Activated naive CD8-positive, alpha-beta T cell treated with anti-CD3 and anti-CD28 coated beads, Interleukin-2, amount 10 ng/mL, durations not matched to agents 7 days and 5 days (primary cell): ENCODE measurements around the gene E2F3. TPM values are rescaled to one million over a fixed set of nuclear protein-coding genes. Genes with fewer than 3 reads are reported as not detected.

ENCODE experiments used
- ATAC-seq: fragments of 150-1000 bp; cut with Tn5 transposase; one replicate; pipeline ENCODE4 v1.10.0; 2021; ENCODE audit warnings: low read depth, moderate library complexity
- POLR2A ChIA-PET: fragments of 350-600 bp; sonication (Branson Sonifier 250); formaldehyde crosslinking; loops from one replicate; lab custom pipeline; 2021; ENCODE audit warnings: antibody characterized with exemption; lab: Charles Lee
- DNase-seq: peaks from one replicate; pipeline ENCODE4 v3.0.0; 2021
- H3K27ac Mint-ChIP-seq: one replicate; pipeline ENCODE4 v1.8.0; 2022; ENCODE audit warnings: mild to moderate bottlenecking, mixed read lengths
- H3K27me3 Mint-ChIP-seq: one replicate; pipeline ENCODE4 v1.8.0; 2022; ENCODE audit warnings: mild to moderate bottlenecking, moderate library complexity, mixed read lengths
- H3K36me3 Mint-ChIP-seq: one replicate; pipeline ENCODE4 v1.8.0; 2021; ENCODE audit warnings: mild to moderate bottlenecking, mixed read lengths
- H3K4me1 Mint-ChIP-seq: one replicate; pipeline ENCODE4 v1.8.0; 2021; ENCODE audit warnings: mixed read lengths
- H3K4me3 Mint-ChIP-seq: one replicate; pipeline ENCODE4 v1.8.0; 2022; ENCODE audit warnings: mild to moderate bottlenecking, moderate library complexity, mixed read lengths
- H3K9me3 Mint-ChIP-seq: one replicate; pipeline ENCODE4 v1.8.0; 2021; ENCODE audit warnings: mixed read lengths
- total RNA-seq, 2 experiments: library from RNA; stranded (reverse); gene quantifications; one replicate each; pipeline ENCODE4 v1.2.3, GENCODE V29; 2021

The E2F3 gene
- total RNA-seq, 2 experiments from 2014 or later: 26.8 to 28.0 TPM

GRCh38 chr6:20426177-20427082 lies 24.8 kb downstream of the E2F3 start:
- POLR2A ChIA-PET: no interaction called here
- DNase-seq (no peak), ATAC-seq (no peak)
- Mint-ChIP-seq H3K4me3 (no peak overlapping the region), H3K9me3 (peaks cover 2% of the 10 kb centered on the region), H3K27ac (no peak overlapping the region), H3K4me1 (peaks cover 19% of the 10 kb centered on the region), H3K36me3 (peaks cover 56% of the 10 kb centered on the region), H3K27me3 (no peaks in the 10 kb centered on the region)

GRCh38 chr6:20427856-20428255 lies 26.2 kb downstream of the E2F3 start:
- H3K4me1 Mint-ChIP-seq: peaks cover 17% of the 10 kb centered on the region
- no peak overlapping the region for H3K27ac Mint-ChIP-seq
- DNase-seq (no peak), ATAC-seq (no peak)
- H3K9me3 Mint-ChIP-seq: peaks cover 1% of the 10 kb centered on the region
- POLR2A ChIA-PET: no interaction called here
- H3K27me3 Mint-ChIP-seq: no peaks in the 10 kb centered on the region
- no peak overlapping the region for H3K4me3 Mint-ChIP-seq
- H3K36me3 Mint-ChIP-seq: peaks cover 55% of the 10 kb centered on the region

- Mint-ChIP-seq H3K4me3 (no peak overlapping the region), H3K36me3 (peaks cover 67% of the 10 kb centered on the region), H3K4me1 (peaks cover 2% of the 10 kb centered on the region), H3K27me3 (no peaks in the 10 kb centered on the region), H3K27ac (no peak overlapping the region), H3K9me3 (peaks cover 9% of the 10 kb centered on the region)
- ATAC-seq: no peak
- POLR2A ChIA-PET: no interaction called here
- DNase-seq: no peak
Observed at GRCh38 chr6:20432692-20433091, 31.0 kb downstream of the E2F3 start.

GRCh38 chr6:20433321-20433720 lies 31.6 kb downstream of the E2F3 start:
- peaks cover 67% of the 10 kb centered on the region for H3K36me3 Mint-ChIP-seq
- H3K9me3 Mint-ChIP-seq: peaks cover 9% of the 10 kb centered on the region
- no peaks in the 10 kb centered on the region for H3K27me3 Mint-ChIP-seq
- no peak overlapping the region for H3K4me3 Mint-ChIP-seq
- no peak overlapping the region for H3K27ac Mint-ChIP-seq
- no peaks in the 10 kb centered on the region for H3K4me1 Mint-ChIP-seq
- ATAC-seq: no peak
- no peak for DNase-seq
- POLR2A ChIA-PET: no interaction called here

GRCh38 chr6:20433929-20434328 lies 32.2 kb downstream of the E2F3 start:
- peaks cover 65% of the 10 kb centered on the region for H3K36me3 Mint-ChIP-seq
- H3K27me3 Mint-ChIP-seq: no peaks in the 10 kb centered on the region
- no peak for DNase-seq
- ATAC-seq: no peak
- H3K27ac Mint-ChIP-seq: no peak overlapping the region
- no peak overlapping the region for H3K4me3 Mint-ChIP-seq
- peaks cover 9% of the 10 kb centered on the region for H3K9me3 Mint-ChIP-seq
- POLR2A ChIA-PET: no interaction called here
- no peaks in the 10 kb centered on the region for H3K4me1 Mint-ChIP-seq

- Mint-ChIP-seq H3K36me3 (peaks cover 67% of the 10 kb centered on the region), H3K4me1 (no peaks in the 10 kb centered on the region), H3K27ac (no peak overlapping the region), H3K27me3 (no peaks in the 10 kb centered on the region), H3K9me3 (peaks cover 10% of the 10 kb centered on the region), H3K4me3 (no peak overlapping the region)
- ATAC-seq: no peak
- DNase-seq: no peak
- POLR2A ChIA-PET: no interaction called here
Observed at GRCh38 chr6:20434766-20435165, 33.1 kb downstream of the E2F3 start.

- Mint-ChIP-seq H3K36me3 (peaks cover 69% of the 10 kb centered on the region), H3K9me3 (peaks cover 19% of the 10 kb centered on the region), H3K27ac (no peak overlapping the region), H3K27me3 (no peaks in the 10 kb centered on the region), H3K4me3 (no peak overlapping the region), H3K4me1 (peaks cover 6% of the 10 kb centered on the region)
- POLR2A ChIA-PET: no interaction called here
- no peak for DNase-seq
- ATAC-seq: no peak
Observed at GRCh38 chr6:20436719-20437118, 35.0 kb downstream of the E2F3 start.

GRCh38 chr6:20437639-20438038 lies 36.0 kb downstream of the E2F3 start:
- Mint-ChIP-seq H3K36me3 (peaks cover 67% of the 10 kb centered on the region), H3K27ac (no peak overlapping the region), H3K4me1 (peaks cover 6% of the 10 kb centered on the region), H3K27me3 (no peaks in the 10 kb centered on the region), H3K9me3 (peaks cover 19% of the 10 kb centered on the region), H3K4me3 (no peak overlapping the region)
- no peak for DNase-seq
- POLR2A ChIA-PET: no interaction called here
- ATAC-seq: no peak

GRCh38 chr6:20438462-20439070 lies 36.9 kb downstream of the E2F3 start:
- peaks cover 63% of the 10 kb centered on the region for H3K36me3 Mint-ChIP-seq
- H3K4me3 Mint-ChIP-seq: no peak overlapping the region
- no peaks in the 10 kb centered on the region for H3K27me3 Mint-ChIP-seq
- no peak overlapping the region for H3K27ac Mint-ChIP-seq
- POLR2A ChIA-PET: no interaction called here
- DNase-seq (no peak), ATAC-seq (no peak)
- H3K4me1 Mint-ChIP-seq: peaks cover 6% of the 10 kb centered on the region
- H3K9me3 Mint-ChIP-seq: peaks cover 16% of the 10 kb centered on the region

- POLR2A ChIA-PET: no interaction called here
- Mint-ChIP-seq H3K27ac (no peak overlapping the region), H3K4me1 (peaks cover 6% of the 10 kb centered on the region)
Observed at GRCh38 chr6:20439558-20439957, 37.9 kb downstream of the E2F3 start.

GRCh38 chr6:20440296-20440695 lies 38.6 kb downstream of the E2F3 start:
- Mint-ChIP-seq H3K4me3 (no peak overlapping the region), H3K36me3 (peaks cover 52% of the 10 kb centered on the region), H3K9me3 (peaks cover 10% of the 10 kb centered on the region), H3K27me3 (no peaks in the 10 kb centered on the region), H3K4me1 (peaks cover 6% of the 10 kb centered on the region), H3K27ac (no peak overlapping the region)
- POLR2A ChIA-PET: no interaction called here
- ATAC-seq (no peak), DNase-seq (no peak)

More at GRCh38 chr6:20439558-20439957, 37.9 kb downstream of the E2F3 start:
- Mint-ChIP-seq H3K36me3 (peaks cover 57% of the 10 kb centered on the region), H3K4me3 (no peak overlapping the region), H3K9me3 (peaks cover 12% of the 10 kb centered on the region), H3K27me3 (no peaks in the 10 kb centered on the region)
- DNase-seq (no peak), ATAC-seq (no peak)

GRCh38 chr6:20441236-20441635 lies 39.6 kb downstream of the E2F3 start:
- ATAC-seq: no peak
- no peak overlapping the region for H3K27ac Mint-ChIP-seq

GRCh38 chr6:20441921-20442320 lies 40.2 kb downstream of the E2F3 start:
- ATAC-seq: no peak
- DNase-seq: no peak
- no peaks in the 10 kb centered on the region for H3K27me3 Mint-ChIP-seq
- H3K4me3 Mint-ChIP-seq: no peak overlapping the region
- H3K36me3 Mint-ChIP-seq: peaks cover 42% of the 10 kb centered on the region
- POLR2A ChIA-PET: no interaction called here
- H3K27ac Mint-ChIP-seq: no peak overlapping the region
- H3K9me3 Mint-ChIP-seq: peaks cover 10% of the 10 kb centered on the region
- H3K4me1 Mint-ChIP-seq: peaks cover 6% of the 10 kb centered on the region

More at GRCh38 chr6:20441236-20441635, 39.6 kb downstream of the E2F3 start:
- H3K36me3 Mint-ChIP-seq: peaks cover 48% of the 10 kb centered on the region
- H3K4me3 Mint-ChIP-seq: no peak overlapping the region
- no peak for DNase-seq
- POLR2A ChIA-PET: no interaction called here
- H3K4me1 Mint-ChIP-seq: peaks cover 6% of the 10 kb centered on the region
- no peaks in the 10 kb centered on the region for H3K27me3 Mint-ChIP-seq
- peaks cover 10% of the 10 kb centered on the region for H3K9me3 Mint-ChIP-seq

- Mint-ChIP-seq H3K27ac (no peak overlapping the region), H3K4me1 (peaks cover 8% of the 10 kb centered on the region), H3K27me3 (no peaks in the 10 kb centered on the region), H3K9me3 (peaks cover 9% of the 10 kb centered on the region), H3K36me3 (peaks cover 35% of the 10 kb centered on the region), H3K4me3 (no peak overlapping the region)
- DNase-seq (no peak), ATAC-seq (no peak)
- POLR2A ChIA-PET: no interaction called here
Observed at GRCh38 chr6:20444786-20445271, 43.1 kb downstream of the E2F3 start.
